H9 (cell line): ENCODE measurements around the gene CADM1. TPM values are rescaled to one million over a fixed set of nuclear protein-coding genes. Genes with fewer than 3 reads are reported as not detected.

Experiments
- DNase-seq: peaks from one replicate; pipeline ENCODE4 v3.0.0-alpha.2; 2017
- H2AFZ ChIP-seq: one replicate; pipeline ENCODE4 v1.6.1; 2013; ENCODE audit warnings: mild to moderate bottlenecking, low read length, control low read depth, moderate library complexity
- H2AK5ac ChIP-seq: 2 replicates; pipeline ENCODE4 v1.6.1; 2013; ENCODE audit warnings: low read length, control low read depth, mixed read lengths; ENCODE audit not compliant: insufficient read length
- H2BK120ac ChIP-seq: one replicate; pipeline ENCODE4 v1.6.1; 2013; ENCODE audit warnings: low read depth, mild to moderate bottlenecking, low read length, control low read depth, inconsistent platforms; ENCODE audit not compliant: poor library complexity, severe bottlenecking
- H2BK12ac ChIP-seq: 2 replicates; pipeline ENCODE4 v1.6.1; 2013; ENCODE audit warnings: low read length, control low read depth, mixed read lengths, low read depth; ENCODE audit not compliant: insufficient read length
- H2BK15ac ChIP-seq: 2 replicates; pipeline ENCODE4 v1.6.1; 2013; ENCODE audit warnings: low read depth, low read length, control low read depth
- H2BK20ac ChIP-seq: one replicate; pipeline ENCODE4 v1.6.1; 2013; ENCODE audit warnings: low read depth, mild to moderate bottlenecking, low read length, control low read depth, inconsistent platforms; ENCODE audit not compliant: poor library complexity, severe bottlenecking
- H2BK5ac ChIP-seq: 2 replicates; pipeline ENCODE4 v1.6.1; 2013; ENCODE audit warnings: low read length, control low read depth, mixed read lengths; ENCODE audit not compliant: insufficient read length
- H3K14ac ChIP-seq: 2 replicates; pipeline ENCODE4 v1.6.1; 2013; ENCODE audit warnings: low read length, control low read depth; ENCODE audit not compliant: insufficient read depth
- H3K18ac ChIP-seq: 2 replicates; pipeline ENCODE4 v1.6.1; 2013; ENCODE audit warnings: low read depth, mild to moderate bottlenecking, mixed read lengths, low read length, control low read depth; ENCODE audit not compliant: insufficient read length
- H3K23ac ChIP-seq: 2 replicates; pipeline ENCODE4 v1.6.1; 2013; ENCODE audit warnings: low read length, control low read depth, mixed read lengths, low read depth; ENCODE audit not compliant: insufficient read length
- H3K23me2 ChIP-seq: 2 replicates; pipeline ENCODE4 v1.6.1; 2013; ENCODE audit warnings: low read depth, mild to moderate bottlenecking, mixed read lengths, low read length, control low read depth; ENCODE audit not compliant: insufficient read length, poor library complexity, severe bottlenecking
- H3K27ac ChIP-seq: 2 replicates; pipeline ENCODE4 v1.5.1; 2013; ENCODE audit warnings: low read length, control low read depth, mixed read lengths, low read depth; ENCODE audit not compliant: insufficient read length
- H3K27me3 ChIP-seq: 2 replicates; pipeline ENCODE4 v1.6.1; 2013; ENCODE audit warnings: low read length, control low read depth, inconsistent platforms; ENCODE audit not compliant: insufficient read depth
- H3K4ac ChIP-seq: 2 replicates; pipeline ENCODE4 v1.6.1; 2013; ENCODE audit warnings: low read depth, mild to moderate bottlenecking, control low read depth, inconsistent platforms, low read length, moderate library complexity
- H3K4me1 ChIP-seq: 2 replicates; pipeline ENCODE4 v1.6.1; 2013; ENCODE audit warnings: low read length, control low read depth, inconsistent platforms; ENCODE audit not compliant: insufficient read depth
- H3K4me2 ChIP-seq: 2 replicates; pipeline ENCODE4 v1.6.1; 2013; ENCODE audit warnings: low read length, control low read depth, mixed read lengths; ENCODE audit not compliant: insufficient read length, insufficient read depth
- H3K56ac ChIP-seq: 2 replicates; pipeline ENCODE4 v1.6.1; 2013; ENCODE audit warnings: low read depth, mild to moderate bottlenecking, mixed read lengths, low read length, control low read depth; ENCODE audit not compliant: insufficient read length
- H3K79me1 ChIP-seq: 2 replicates; pipeline ENCODE4 v1.6.1; 2013; ENCODE audit warnings: low read depth, mild to moderate bottlenecking, moderate library complexity, low read length, control low read depth, inconsistent platforms; ENCODE audit not compliant: insufficient read depth, poor library complexity, severe bottlenecking
- H3K79me2 ChIP-seq: 2 replicates; pipeline ENCODE4 v1.6.1; 2013; ENCODE audit warnings: low read length, control low read depth, inconsistent platforms; ENCODE audit not compliant: insufficient read depth
- H3K9ac ChIP-seq: 2 replicates; pipeline ENCODE4 v1.6.1; 2013; ENCODE audit warnings: low read length, control low read depth, mixed read lengths; ENCODE audit not compliant: insufficient read length; ENCODE audit errors: extremely low read depth
- H3K9me3 ChIP-seq: one replicate; pipeline ENCODE4 v1.6.1; 2013; ENCODE audit warnings: low read depth, low read length, inconsistent platforms; ENCODE audit not compliant: control insufficient read depth
- H3T11ph ChIP-seq: one replicate; pipeline ENCODE4 v1.6.1; 2013; ENCODE audit warnings: mild to moderate bottlenecking, low read length, control low read depth, inconsistent platforms
- H4K20me1 ChIP-seq: one replicate; pipeline ENCODE4 v1.6.1; 2013; ENCODE audit not compliant: control insufficient read depth, insufficient read length, insufficient read depth
- H4K5ac ChIP-seq: 2 replicates; pipeline ENCODE4 v1.6.1; 2013; ENCODE audit warnings: low read depth, mild to moderate bottlenecking, mixed read lengths, low read length, control low read depth; ENCODE audit not compliant: insufficient read length
- H4K8ac ChIP-seq: replicated peaks from 2 replicates; pipeline ENCODE4 v1.6.1; 2013; ENCODE audit warnings: low read length, control low read depth, mixed read lengths, low read depth; ENCODE audit not compliant: insufficient read length
- H4K91ac ChIP-seq: 2 replicates; pipeline ENCODE4 v1.6.1; 2013; ENCODE audit warnings: low read depth, mild to moderate bottlenecking, moderate library complexity, mixed read lengths, low read length, control low read depth; ENCODE audit not compliant: insufficient read length
- H3K27ac Mint-ChIP-seq, 3 experiments: 2 replicates in 2 of 3; 3 replicates in 1 of 3; pipeline ENCODE4 v1.8.0; 2020 to 2021; ENCODE audit warnings: mixed read lengths in 3 of 3, mild to moderate bottlenecking in 1 of 3, moderate library complexity in 1 of 3
- H3K27me3 Mint-ChIP-seq: 2 replicates; pipeline ENCODE4 v1.8.0; 2021; ENCODE audit warnings: low read depth, mild to moderate bottlenecking, moderate library complexity, mixed read lengths
- H3K36me3 Mint-ChIP-seq, 3 experiments: 2 replicates in 2 of 3; 3 replicates in 1 of 3; pipeline ENCODE4 v1.8.0; 2020 to 2021; ENCODE audit warnings: low read depth in 3 of 3, mixed read lengths in 3 of 3; ENCODE audit not compliant: insufficient read depth in 1 of 3
- H3K4me1 Mint-ChIP-seq, 2 experiments: 2 replicates each; pipeline ENCODE4 v1.8.0; 2020; ENCODE audit warnings: mixed read lengths in 2 of 2
- H3K4me3 Mint-ChIP-seq, 2 experiments: 2 replicates in 1 of 2; 3 replicates in 1 of 2; pipeline ENCODE4 v1.8.0; 2020 to 2021; ENCODE audit warnings: mild to moderate bottlenecking in 2 of 2, mixed read lengths in 2 of 2, moderate library complexity in 1 of 2
- H3K9me3 Mint-ChIP-seq, 2 experiments: 2 replicates in 1 of 2; 3 replicates in 1 of 2; pipeline ENCODE4 v1.8.0; 2020; ENCODE audit warnings: mild to moderate bottlenecking in 2 of 2, mixed read lengths in 2 of 2, moderate library complexity in 1 of 2
- CTCF ChIP-seq: fragments of 200-600 bp; sonication (generic); conservative IDR thresholded peaks from 3 replicates; pipeline ENCODE4 v1.8.0; 2021; ENCODE audit warnings: antibody characterized with exemption, mild to moderate bottlenecking
- WGBS: extraction: QIAGEN DNeasy Blood & Tissue Kit; methylation state at CpG from one replicate; pipeline ENCODE4 v1.1.7; 2013; ENCODE audit warnings: missing lambda C conversion rate, low lambda C conversion rate, mixed read lengths; ENCODE audit not compliant: insufficient read length; ENCODE audit errors: extremely low coverage; 5-methylcytosine and 5-hydroxymethylcytosine counted together
- total RNA-seq: library from RNA; stranded (reverse); gene quantifications from 2 replicates; pipeline ENCODE4 v1.2.1, GENCODE V29; 2021

Gene CADM1
- total RNA-seq, 1 experiment from 2014 or later = 11.9 TPM

- Histone ChIP-seq H3K27ac (no peak overlapping the region), H3K23ac (no peak overlapping the region), H2BK5ac (no peak overlapping the region), H3K4me2 (no peak overlapping the region), H3K14ac (no peak overlapping the region), H3T11ph (no peak overlapping the region), H3K79me2 (no peaks in the 10 kb centered on the region), H3K79me1 (no peaks in the 10 kb centered on the region), H2BK12ac (no peak overlapping the region), H3K56ac (no peak overlapping the region), H2BK120ac (no peak overlapping the region), H2BK15ac (no peak overlapping the region), H3K9ac (no peak overlapping the region), H3K9me3 (no peaks in the 10 kb centered on the region), H2AFZ (no peak overlapping the region), H4K5ac (no peak overlapping the region), H2BK20ac (no peak overlapping the region), H3K4ac (no peak overlapping the region), H3K27me3 (no peaks in the 10 kb centered on the region), H2AK5ac (no peak overlapping the region), H4K91ac (no peak overlapping the region), H3K4me1 (no peaks in the 10 kb centered on the region), H4K8ac (no peak overlapping the region), H3K23me2 (no peaks in the 10 kb centered on the region), H3K18ac (no peak overlapping the region), H4K20me1 (no peaks in the 10 kb centered on the region)
- peaks cover 5 to 6% of the 10 kb centered on the region in 2 experiments; a peak in 2 of 4 replicates for H3K4me1 Mint-ChIP-seq
- no peaks in the 10 kb centered on the region for H3K9me3 Mint-ChIP-seq
- no peak overlapping the region for H3K27ac Mint-ChIP-seq
- no peaks in the 10 kb centered on the region for H3K36me3 Mint-ChIP-seq
- WGBS = no CpG with 5 or more reads among the region's 6 CpGs
- no peak overlapping the region for H3K4me3 Mint-ChIP-seq
- no peaks in the 10 kb centered on the region; the same call in 1 of the 2 replicates for H3K27me3 Mint-ChIP-seq
- DNase-seq = no peak
- no peak for TF ChIP-seq CTCF
Observed at GRCh38 chr11:115290893-115291292, 213.3 kb downstream of the CADM1 start.
